GM21723 (cell line): ENCODE data around the gene SMIM26.
A peak's percentile ranks its signal among the peaks of the same experiment; 100 is the strongest.
"Not testable (repeated sequence)": the region's sequence is repeated elsewhere in the genome, so short reads cannot be mapped to it uniquely, and the experiment has no call there.

Experiments
- ATAC-seq: cut with Tn5 transposase; IDR thresholded peaks from one replicate; pipeline ENCODE4 v1.9.1; 2021; ENCODE audit warnings: mild to moderate bottlenecking, moderate library complexity; ENCODE audit not compliant: unreplicated experiment

The SMIM26 gene

DNA sequence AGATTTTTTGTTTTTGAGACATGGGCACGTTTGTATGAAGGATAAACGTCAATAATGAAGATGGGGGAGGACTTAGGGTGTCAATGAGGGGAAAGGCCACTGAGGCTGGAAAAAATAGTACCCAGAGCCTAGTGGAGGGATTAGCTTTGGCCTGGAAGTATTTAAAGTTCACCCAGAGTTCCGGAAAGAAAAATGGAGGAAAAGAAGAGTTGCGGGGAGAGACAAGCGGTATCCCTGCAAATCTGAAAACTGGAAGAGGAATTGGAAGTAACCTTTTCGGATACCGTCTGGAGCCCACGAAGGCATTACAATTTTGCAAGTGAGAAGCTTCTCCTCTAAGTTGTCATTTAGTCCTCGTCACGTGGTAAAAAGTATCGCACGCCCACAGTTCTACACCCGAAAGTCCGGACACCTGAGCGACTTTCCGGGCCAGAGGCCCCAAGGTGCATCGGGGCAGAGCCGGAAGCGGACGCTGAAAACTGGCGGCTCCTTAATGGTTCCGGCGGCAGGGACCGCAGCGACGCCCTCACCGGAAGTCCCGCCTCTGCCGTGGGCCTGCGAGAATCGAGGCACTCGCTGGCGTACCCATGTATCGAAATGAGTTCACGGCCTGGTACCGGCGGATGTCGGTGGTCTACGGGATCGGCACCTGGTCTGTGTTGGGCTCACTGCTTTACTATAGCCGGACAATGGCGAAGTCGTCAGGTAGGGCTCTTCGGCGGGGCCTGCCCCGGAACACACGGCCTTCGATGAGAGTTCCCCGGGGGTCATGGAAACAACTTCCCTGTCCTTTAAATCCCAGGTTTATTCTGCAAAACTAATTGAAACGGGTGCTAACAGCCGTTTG, at the start of gene SMIM26:
TSS of gene SMIM26 (plus strand) at position 541 of the 847 bp plus-strand sequence. CDS start at position 588, 47 bp downstream.
- ATAC-seq, result peak; percentile 98

DNA sequence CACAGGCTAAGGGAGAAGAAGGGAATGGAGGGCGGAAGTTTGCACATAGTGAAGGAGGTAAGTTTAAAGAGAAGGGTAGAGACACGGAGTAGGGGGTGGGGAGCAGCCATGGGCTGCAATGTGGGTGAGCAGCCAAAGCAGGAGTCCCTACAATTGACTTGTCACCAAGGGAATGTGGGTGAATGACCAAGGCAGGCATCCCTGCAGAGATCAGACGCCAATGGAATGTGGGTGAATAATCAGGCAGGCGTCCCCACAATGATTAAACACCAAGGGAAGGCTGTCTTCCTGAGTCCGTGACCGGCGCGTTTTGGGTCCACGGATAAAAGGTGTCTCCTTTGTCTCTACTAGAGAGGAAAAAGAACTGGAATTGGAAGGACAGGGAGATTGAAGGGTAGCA, 45.2 kb upstream of the SMIM26 start:
- not testable (repeated sequence) for ATAC-seq

- no peak for ATAC-seq
These were observed 44.2 kb upstream of the SMIM26 start for GRCh38 chr20:18523066-18523465.

GRCh38 chr20:18524646-18525045, 42.6 kb upstream of the SMIM26 start:
- ATAC-seq, result no peak

GRCh38 chr20:18526761-18527160, 40.5 kb upstream of the SMIM26 start:
- not testable (repeated sequence) for ATAC-seq

GRCh38 chr20:18527339-18527738, 39.9 kb upstream of the SMIM26 start:
- ATAC-seq, result no peak

GRCh38 chr20:18527836-18528235, 39.4 kb upstream of the SMIM26 start:
- no peak for ATAC-seq

DNA sequence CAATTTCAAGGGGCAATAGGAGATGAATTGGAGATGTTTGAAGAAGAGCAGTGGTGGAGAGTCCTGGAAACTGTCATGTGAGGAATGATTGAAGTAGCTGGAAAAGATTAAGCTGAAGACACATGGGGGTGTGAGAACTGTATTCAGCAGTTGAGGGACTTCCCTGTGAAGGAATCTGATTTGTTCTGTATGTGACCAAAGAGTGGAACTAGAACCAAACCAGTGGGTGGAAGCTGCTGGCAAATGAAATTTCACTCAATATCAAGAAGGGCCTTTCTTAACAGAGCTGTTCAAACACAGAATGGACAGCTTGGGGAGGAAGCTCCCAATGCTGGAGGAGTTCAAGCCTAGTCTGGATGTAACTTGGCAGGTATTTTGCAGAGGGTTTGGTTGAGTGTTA, 38.2 kb upstream of the SMIM26 start:
- no peak for ATAC-seq

GRCh38 chr20:18532626-18533025, 34.6 kb upstream of the SMIM26 start:
- ATAC-seq, result no peak

DNA sequence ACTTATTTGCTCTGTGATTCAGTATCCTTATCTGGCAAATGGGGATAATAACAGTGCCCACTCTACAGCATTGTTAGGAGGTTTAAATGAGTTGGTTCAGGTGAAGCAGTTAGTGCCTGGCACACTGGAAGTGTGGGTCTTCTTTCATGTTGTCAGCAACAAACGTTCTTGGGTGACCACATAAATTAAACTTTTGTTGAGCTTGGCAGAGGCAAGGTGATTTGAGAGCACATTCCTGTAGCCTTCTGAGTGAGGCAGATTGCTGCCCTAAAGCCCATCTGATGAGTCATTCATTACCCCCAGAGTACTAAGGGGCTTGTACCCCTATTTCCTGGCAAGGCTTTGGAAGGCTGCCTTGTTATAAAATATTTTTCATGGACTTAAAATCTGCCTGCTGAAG, 33.7 kb upstream of the SMIM26 start:
- ATAC-seq, result no peak

GRCh38 chr20:18533978-18534644, 33.1 kb upstream of the SMIM26 start:
- no peak for ATAC-seq

- ATAC-seq, result no peak
These were observed 29.6 kb upstream of the SMIM26 start for GRCh38 chr20:18537651-18538050.

- no peak for ATAC-seq
These were observed 25.5 kb upstream of the SMIM26 start for GRCh38 chr20:18541741-18542140.

GRCh38 chr20:18543216-18543615, 24.0 kb upstream of the SMIM26 start:
- no peak for ATAC-seq

GRCh38 chr20:18543932-18544331, 23.3 kb upstream of the SMIM26 start:
- no peak for ATAC-seq

GRCh38 chr20:18545566-18545965, 21.7 kb upstream of the SMIM26 start:
- ATAC-seq, result no peak

- ATAC-seq, result no peak
These were observed 18.8 kb upstream of the SMIM26 start for GRCh38 chr20:18548465-18548864.

- no peak for ATAC-seq
These were observed 13.5 kb upstream of the SMIM26 start for GRCh38 chr20:18553746-18554145.

GRCh38 chr20:18567739-18568091, 483 bp downstream of the SMIM26 start:
- ATAC-seq, result peak; percentile 15

DNA sequence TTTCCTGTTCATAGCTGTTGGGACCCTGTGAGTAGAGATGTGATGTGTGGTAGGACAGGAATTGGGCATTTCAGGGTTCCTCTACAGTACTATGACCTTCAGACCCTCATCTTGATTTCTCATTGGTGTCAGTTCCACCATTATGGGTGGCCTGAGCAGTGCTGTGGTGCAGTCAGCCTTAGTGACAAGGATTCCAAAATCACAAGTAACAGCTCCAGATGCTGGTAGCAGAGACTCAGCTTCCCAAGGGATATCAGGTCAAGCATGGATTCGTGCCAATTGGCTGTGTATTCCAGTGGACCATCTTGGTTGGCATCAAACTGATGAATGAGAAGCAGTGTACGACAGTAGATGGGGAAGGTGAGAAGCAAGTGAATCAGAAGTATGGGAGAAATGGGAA, 3.8 kb downstream of the SMIM26 start:
- no peak for ATAC-seq

GRCh38 chr20:18571578-18571977, 4.3 kb downstream of the SMIM26 start:
- ATAC-seq, result no peak

- ATAC-seq, result no peak
These were observed 10.7 kb downstream of the SMIM26 start for GRCh38 chr20:18577942-18578341.
